IPS DF 19.7 (cell line): Measurements from ENCODE around the gene CTRB1.
"Not testable (repeated sequence)": the region's sequence is repeated elsewhere in the genome, so short reads cannot be mapped to it uniquely, and the experiment has no call there.

Source experiments
- DNase-seq: peaks from one replicate; pipeline ENCODE4 v3.0.0-alpha.2; 2013; ENCODE audit warnings: low read depth, low spot score

Gene CTRB1

GRCh38 chr16:75204410-75204758, 14.4 kb upstream of the CTRB1 start:
- no peak for DNase-seq

GRCh38 chr16:75204905-75205304, 13.9 kb upstream of the CTRB1 start:
- DNase-seq = not testable (repeated sequence)

- not testable (repeated sequence) for DNase-seq
Observed at GRCh38 chr16:75205438-75205837, 13.3 kb upstream of the CTRB1 start.

GRCh38 chr16:75205961-75206748, 12.6 kb upstream of the CTRB1 start:
- DNase-seq = not testable (repeated sequence)

GRCh38 chr16:75206749-75207451, 11.9 kb upstream of the CTRB1 start, which contains the start of gene CTRB2:
CTRB2 (minus strand) TSS chr16:75207161; CDS start chr16:75207141, 20 bp downstream.
- no peak for DNase-seq

- no peak for DNase-seq
Observed at GRCh38 chr16:75207831-75208230, 11.0 kb upstream of the CTRB1 start.

- DNase-seq = no peak
Observed at GRCh38 chr16:75208242-75208825, 10.5 kb upstream of the CTRB1 start.

- no peak for DNase-seq
Observed at GRCh38 chr16:75208861-75209505, 9.8 kb upstream of the CTRB1 start.

GRCh38 chr16:75209514-75209913, 9.3 kb upstream of the CTRB1 start:
- not testable (repeated sequence) for DNase-seq

- DNase-seq = no peak
Observed at GRCh38 chr16:75209944-75210343, 8.8 kb upstream of the CTRB1 start.

- not testable (repeated sequence) for DNase-seq
Observed at GRCh38 chr16:75211286-75211685, 7.5 kb upstream of the CTRB1 start.

GRCh38 chr16:75216127-75216526, 2.7 kb upstream of the CTRB1 start:
- DNase-seq = no peak

- no peak for DNase-seq
Observed at GRCh38 chr16:75216576-75216975, 2.2 kb upstream of the CTRB1 start.

- no peak for DNase-seq
Observed at GRCh38 chr16:75217389-75217851, 1.4 kb upstream of the CTRB1 start.

GRCh38 chr16:75219088-75219487, 300 bp downstream of the CTRB1 start:
- DNase-seq = no peak

- no peak for DNase-seq
Observed at GRCh38 chr16:75219838-75220237, 1.1 kb downstream of the CTRB1 start.

GRCh38 chr16:75222271-75222783, 3.5 kb downstream of the CTRB1 start:
- no peak for DNase-seq

GRCh38 chr16:75223129-75223528, 4.3 kb downstream of the CTRB1 start:
- not testable (repeated sequence) for DNase-seq

GRCh38 chr16:75224306-75225082, 5.7 kb downstream of the CTRB1 start:
- no peak for DNase-seq

GRCh38 chr16:75225092-75225491, 6.3 kb downstream of the CTRB1 start:
- DNase-seq = no peak
